GM10266 (cell line): Measurements from ENCODE around the gene ALOX15B.

ENCODE experiments used
- DNase-seq: peaks from one replicate; pipeline ENCODE4 v3.0.0; 2012; ENCODE audit errors: extremely low spot score
- TF ChIP-seq, protein P1 (sequence below): IDR thresholded peaks from 2 replicates; pipeline ENCODE4 v1.5.1; 2012; ENCODE audit warnings: mild to moderate bottlenecking, low read depth; ENCODE audit not compliant: control insufficient read depth, insufficient read depth; ENCODE audit errors: missing control alignments

The ALOX15B gene

DNA sequence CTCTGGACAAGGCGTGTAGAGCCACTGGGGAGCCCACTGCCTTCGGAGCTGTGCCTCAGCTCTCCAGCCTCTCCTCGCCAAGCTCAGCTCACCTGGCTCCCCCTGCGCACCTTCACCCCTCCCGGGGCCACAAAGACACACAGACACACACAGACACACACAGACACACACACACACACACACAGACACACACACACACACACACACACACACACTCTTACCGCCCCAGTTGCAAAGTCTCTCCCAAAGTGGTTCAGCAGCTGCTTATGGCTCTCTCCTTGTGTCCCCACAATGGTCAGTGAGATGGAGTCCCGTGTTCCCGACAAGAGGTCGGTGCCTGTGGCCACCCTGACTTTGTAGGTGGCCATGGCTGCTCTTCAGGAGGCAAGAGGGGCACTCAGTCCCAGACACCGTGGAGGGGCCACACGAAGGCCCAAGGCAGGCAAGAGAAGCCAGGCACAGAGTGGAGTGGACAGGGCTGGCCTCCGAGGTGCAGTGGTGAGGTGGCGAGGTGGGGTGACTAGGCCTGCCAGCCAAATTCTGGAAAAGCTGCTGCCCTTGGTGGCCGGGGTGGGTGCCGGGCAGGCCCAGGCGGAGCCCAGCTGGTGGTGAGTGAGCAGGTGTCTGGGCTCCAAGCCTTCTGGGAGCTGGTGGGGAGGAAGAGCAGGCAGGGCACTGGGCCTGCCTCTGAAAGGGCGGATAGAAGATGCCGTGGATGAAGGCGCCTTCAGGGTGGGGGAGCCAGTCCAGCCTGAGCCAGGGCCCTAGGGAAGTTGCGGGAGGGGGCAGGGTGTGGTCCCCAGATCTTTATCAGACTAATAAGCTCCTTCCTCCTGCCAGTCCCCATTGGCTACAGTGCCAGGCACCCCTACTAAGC, 48.5 kb downstream of the ALOX15B start, which contains the start of gene ALOX12B:
Gene ALOX12B (minus strand): TSS at position 642 of the 877 bp plus-strand sequence. CDS start 274 bp downstream, at position 368.
- TF ChIP-seq, protein P1, sequence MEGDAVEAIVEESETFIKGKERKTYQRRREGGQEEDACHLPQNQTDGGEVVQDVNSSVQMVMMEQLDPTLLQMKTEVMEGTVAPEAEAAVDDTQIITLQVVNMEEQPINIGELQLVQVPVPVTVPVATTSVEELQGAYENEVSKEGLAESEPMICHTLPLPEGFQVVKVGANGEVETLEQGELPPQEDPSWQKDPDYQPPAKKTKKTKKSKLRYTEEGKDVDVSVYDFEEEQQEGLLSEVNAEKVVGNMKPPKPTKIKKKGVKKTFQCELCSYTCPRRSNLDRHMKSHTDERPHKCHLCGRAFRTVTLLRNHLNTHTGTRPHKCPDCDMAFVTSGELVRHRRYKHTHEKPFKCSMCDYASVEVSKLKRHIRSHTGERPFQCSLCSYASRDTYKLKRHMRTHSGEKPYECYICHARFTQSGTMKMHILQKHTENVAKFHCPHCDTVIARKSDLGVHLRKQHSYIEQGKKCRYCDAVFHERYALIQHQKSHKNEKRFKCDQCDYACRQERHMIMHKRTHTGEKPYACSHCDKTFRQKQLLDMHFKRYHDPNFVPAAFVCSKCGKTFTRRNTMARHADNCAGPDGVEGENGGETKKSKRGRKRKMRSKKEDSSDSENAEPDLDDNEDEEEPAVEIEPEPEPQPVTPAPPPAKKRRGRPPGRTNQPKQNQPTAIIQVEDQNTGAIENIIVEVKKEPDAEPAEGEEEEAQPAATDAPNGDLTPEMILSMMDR = no peak
- DNase-seq = no peak

DNA sequence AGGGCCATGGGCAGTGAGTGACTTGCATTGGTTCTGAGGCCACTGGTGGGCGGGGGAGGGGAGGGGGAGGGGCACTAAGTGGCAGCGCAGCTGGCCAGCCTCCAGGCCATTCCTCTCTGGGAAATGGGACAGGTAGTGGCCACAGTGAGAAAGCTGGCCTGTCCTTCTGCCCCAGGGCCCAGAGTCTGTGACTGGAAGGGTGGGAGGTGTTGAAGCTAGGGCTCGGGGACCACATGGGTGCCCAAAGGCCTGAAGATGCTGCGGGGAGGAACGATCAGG, 49.0 kb downstream of the ALOX15B start:
- no peak for DNase-seq
- TF ChIP-seq, protein P1 = no peak

DNA sequence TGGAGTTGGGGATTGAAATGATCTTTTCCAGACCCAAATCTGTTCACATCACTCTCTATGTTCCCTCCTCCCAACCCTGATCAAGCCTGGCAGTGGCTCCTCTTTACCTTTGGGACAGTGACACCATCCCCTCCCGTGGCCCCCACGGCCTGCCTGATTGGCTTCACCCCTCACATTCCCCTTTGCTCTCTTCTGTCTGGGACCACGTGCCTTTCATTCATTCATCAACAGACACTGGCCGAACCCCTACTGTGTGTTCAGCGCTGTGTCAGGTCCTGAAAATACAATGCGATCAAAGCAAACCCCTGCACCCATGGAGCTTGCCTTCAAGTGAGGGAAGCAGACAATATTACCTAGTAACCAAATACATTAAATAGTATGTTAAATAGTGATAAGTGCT, 50.9 kb downstream of the ALOX15B start:
- TF ChIP-seq, protein P1 = no peak
- no peak for DNase-seq

DNA sequence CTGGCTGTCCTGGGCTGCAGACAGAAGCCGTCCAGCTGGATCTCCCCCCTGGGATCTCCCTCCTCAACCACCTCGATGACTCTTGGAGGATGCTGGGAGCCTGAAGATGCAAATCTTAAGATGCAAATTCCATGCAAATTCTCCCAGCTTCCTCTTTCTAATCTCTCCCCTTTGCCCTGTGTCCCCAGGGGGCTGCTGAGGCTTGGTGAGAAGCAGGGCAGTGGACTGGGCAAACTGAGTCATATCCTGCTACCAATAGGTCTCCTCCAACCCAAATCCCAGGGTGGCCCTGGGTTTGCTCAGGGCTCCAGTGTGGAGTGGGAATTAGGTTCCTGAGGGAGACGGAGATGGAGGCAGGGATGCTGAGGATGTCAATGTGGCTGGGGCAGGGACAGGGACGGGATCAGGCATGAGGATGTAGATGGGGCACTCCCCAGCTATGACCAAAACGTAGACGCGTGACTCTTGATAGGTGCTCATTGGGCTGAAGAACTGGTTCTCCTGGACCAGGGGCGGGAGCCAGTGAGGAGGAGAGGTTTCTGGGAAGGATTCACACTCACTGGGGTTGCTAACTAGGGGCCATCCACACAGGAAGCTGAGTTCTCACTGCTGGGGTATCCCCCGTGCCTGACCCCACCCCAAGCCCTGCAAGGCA, 52.3 kb downstream of the ALOX15B start:
- DNase-seq = peak; percentile 61
- TF ChIP-seq, protein P1 = no peak

DNA sequence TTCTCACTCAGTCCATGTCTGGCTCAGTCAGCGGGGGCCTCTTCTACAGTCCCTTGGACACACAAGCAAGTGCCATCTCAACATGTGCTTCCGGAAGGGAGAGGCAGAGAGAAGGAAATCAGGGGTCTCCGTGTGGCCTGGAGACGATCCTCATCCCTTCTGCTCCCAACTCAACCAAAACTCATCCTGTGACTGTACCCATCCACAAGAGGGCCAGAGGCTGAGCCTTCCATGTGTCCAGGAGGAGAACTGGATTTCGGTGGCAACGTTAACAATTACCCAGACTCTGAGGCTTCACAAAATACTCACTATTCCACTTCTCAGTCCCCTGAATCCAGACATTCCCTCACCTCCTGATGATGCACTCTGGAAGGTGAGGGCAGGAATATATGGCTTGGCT, 56.5 kb downstream of the ALOX15B start:
- TF ChIP-seq, protein P1 = no peak
- no peak for DNase-seq

DNA sequence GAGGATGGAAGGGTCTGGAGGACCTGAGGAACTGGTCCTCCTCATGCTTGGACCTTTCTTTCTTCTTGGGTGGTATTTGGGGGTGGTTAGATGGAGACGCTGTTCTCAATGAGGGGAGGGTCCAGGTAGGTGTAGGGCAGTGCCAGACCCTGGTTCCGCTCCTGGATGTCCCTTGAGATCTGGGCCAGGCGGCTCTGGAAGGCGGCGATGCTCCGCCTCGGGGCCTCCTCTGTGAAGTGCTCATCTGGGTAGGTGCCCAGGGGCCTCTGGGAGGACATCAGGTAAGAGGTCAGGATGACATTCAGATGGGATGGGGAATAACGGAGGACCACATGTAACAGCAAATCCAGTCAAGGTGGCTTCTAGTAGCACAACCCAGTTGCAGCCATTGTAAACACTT, 57.7 kb downstream of the ALOX15B start:
- TF ChIP-seq, protein P1 = no peak
- DNase-seq = no peak
